ENCODE data around the gene CREB3L2.
"Not testable (repeated sequence)": the region's sequence is repeated elsewhere in the genome, so short reads cannot be mapped to it uniquely, and the experiment has no call there.

Gene CREB3L2

GRCh38 chr7:137928626-137929025 lies 73.3 kb downstream of the CREB3L2 start:
- H3K9me3 ChIP-seq: 0 out of 2 replicates have a peak, but pooled peaks cover 2% of the 10 kb centered on the region
- peaks cover 4% of the 10 kb centered on the region; the same call in 1 of the 2 replicates for H3K36me3 ChIP-seq (replicated peaks)
- H3K4me3 ChIP-seq: no peak overlapping the region
- in situ Hi-C loops (cut with MboI; ENCODE audit: low sequenced_read_pairs): no loop called here
- no peaks in the 10 kb centered on the region for H3K27me3 ChIP-seq (ENCODE audit: low read depth)
- peaks cover 6% of the 10 kb centered on the region; the same call in 1 of the 2 replicates for H3K4me1 ChIP-seq
- DNase-seq (ENCODE audit: low spot score in 2 of 2): no peak

DNA sequence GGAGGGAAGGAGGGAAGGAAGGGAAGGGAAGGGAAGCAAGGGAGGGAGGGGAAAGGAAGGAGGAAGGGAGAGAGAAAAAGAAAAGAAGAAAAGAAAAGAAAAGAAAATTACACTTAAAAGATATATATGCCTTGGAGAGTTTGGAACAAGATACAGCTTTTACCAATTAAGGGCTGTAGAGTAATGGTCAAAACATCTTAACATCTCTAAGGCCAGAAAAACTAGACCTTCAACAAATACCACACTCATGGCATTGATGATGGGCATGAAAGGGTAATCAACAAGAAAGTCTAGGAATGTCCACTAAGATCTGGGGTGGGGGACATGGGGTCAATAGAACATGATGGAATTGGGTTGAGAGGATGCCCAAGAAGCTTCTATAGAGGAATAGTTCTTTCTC lies 74.5 kb downstream of the CREB3L2 start:
- Histone ChIP-seq H3K36me3 (replicated peaks) (peaks cover 4% of the 10 kb centered on the region; the same call in 1 of the 2 replicates), H3K4me3 (no peak overlapping the region)

DNA sequence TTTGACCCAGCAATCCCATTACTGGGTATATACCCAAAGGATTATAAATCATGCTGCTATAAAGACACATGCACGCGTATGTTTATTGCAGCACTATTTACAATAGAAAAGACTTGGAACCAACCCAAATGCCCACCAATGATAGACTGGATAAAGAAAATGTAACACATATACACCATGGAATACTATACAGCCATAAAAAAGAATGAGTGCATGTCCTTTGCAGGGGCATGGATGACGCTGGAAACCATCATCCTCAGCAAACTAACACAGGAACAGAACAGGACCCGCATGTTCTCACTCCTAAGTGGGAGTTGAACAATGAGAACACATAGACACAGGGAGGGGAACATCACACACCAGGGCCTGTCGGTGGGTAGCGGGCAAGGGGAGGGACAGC lies 75.7 kb downstream of the CREB3L2 start:
- H3K4me3 ChIP-seq; H3K9me3 ChIP-seq; H3K27me3 ChIP-seq (ENCODE audit: low read depth); DNase-seq (ENCODE audit: low spot score in 2 of 2); in situ Hi-C loops (cut with MboI; ENCODE audit: low sequenced_read_pairs); H3K4me1 ChIP-seq; H3K36me3 ChIP-seq (replicated peaks): not testable (repeated sequence)

More for the DNA sequence above, 74.5 kb downstream of the CREB3L2 start:
- DNase-seq (ENCODE audit: low spot score in 2 of 2): no peak
- H3K27me3 ChIP-seq (ENCODE audit: low read depth): no peaks in the 10 kb centered on the region
- in situ Hi-C loops (cut with MboI; ENCODE audit: low sequenced_read_pairs): no loop called here
- H3K9me3 ChIP-seq: 0 out of 2 replicates have a peak, but pooled peaks cover 2% of the 10 kb centered on the region
- H3K4me1 ChIP-seq: no peaks in the 10 kb centered on the region

DNA sequence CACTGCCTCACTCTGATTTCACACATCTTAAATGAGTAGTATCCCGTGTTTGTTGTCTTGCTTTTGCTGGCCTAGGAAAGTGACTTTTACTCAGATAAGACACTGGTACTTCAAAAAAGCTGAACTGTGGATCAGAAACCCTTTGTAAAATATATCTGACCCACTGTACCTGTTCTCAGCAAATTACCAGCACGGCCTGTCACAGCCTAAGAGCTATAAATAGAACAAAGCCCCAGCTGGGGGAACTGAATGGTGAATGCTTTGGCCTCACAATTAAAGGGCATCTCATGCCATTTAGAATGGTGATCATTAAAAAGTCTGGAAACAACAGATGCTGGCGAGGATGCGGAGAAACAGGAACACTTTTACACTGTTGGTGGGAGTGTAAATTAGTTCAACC lies 76.1 kb downstream of the CREB3L2 start:
- DNase-seq (ENCODE audit: low spot score in 2 of 2): no peak
- H3K9me3 ChIP-seq: 0 out of 2 replicates have a peak, but pooled peaks cover 2% of the 10 kb centered on the region
- H3K27me3 ChIP-seq (ENCODE audit: low read depth): no peaks in the 10 kb centered on the region
- H3K4me3 ChIP-seq: no peak overlapping the region
- in situ Hi-C loops (cut with MboI; ENCODE audit: low sequenced_read_pairs): no loop called here
- H3K4me1 ChIP-seq: no peaks in the 10 kb centered on the region
- peaks cover 5% of the 10 kb centered on the region; the same call in 1 of the 2 replicates for H3K36me3 ChIP-seq (replicated peaks)

DNA sequence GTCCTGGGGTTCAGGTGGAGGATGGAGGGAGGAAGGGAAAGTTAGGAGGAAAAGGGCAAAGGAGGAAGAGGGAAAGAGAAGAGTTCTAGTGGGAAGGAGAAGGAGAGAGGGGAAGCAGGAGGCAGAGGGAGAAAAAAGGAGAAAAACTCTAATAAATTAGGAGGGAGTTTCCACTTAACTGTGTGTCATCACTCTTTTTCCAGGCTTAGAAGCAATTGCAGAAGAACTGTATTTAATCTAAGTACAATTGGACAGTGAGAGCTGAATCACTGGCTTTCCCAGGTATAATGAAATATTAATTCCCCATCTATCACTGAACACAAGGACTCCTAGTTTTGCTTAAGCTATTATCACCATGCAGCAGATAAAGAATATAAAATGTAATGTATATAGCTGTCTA lies 76.8 kb downstream of the CREB3L2 start:
- no peak for DNase-seq (ENCODE audit: low spot score in 2 of 2)
- in situ Hi-C loops (cut with MboI; ENCODE audit: low sequenced_read_pairs): no loop called here
- Histone ChIP-seq H3K4me3 (no peak overlapping the region), H3K9me3 (no peaks in the 10 kb centered on the region), H3K36me3 (replicated peaks) (peaks cover 8% of the 10 kb centered on the region; the same call in 1 of the 2 replicates), H3K27me3 (ENCODE audit: low read depth) (no peaks in the 10 kb centered on the region), H3K4me1 (peaks cover 5% of the 10 kb centered on the region)

GRCh38 chr7:137923380-137923779 lies 78.5 kb downstream of the CREB3L2 start:
- in situ Hi-C loops (cut with MboI; ENCODE audit: low sequenced_read_pairs): no loop called here
- Histone ChIP-seq H3K9me3 (no peaks in the 10 kb centered on the region), H3K4me3 (no peak overlapping the region), H3K27me3 (ENCODE audit: low read depth) (no peaks in the 10 kb centered on the region), H3K36me3 (replicated peaks) (peaks cover 8% of the 10 kb centered on the region; the same call in 1 of the 2 replicates), H3K4me1 (peaks cover 10% of the 10 kb centered on the region)
- DNase-seq (ENCODE audit: low spot score in 2 of 2): no peak

GRCh38 chr7:137920637-137921399 lies 81.1 kb downstream of the CREB3L2 start:
- peaks cover 8% of the 10 kb centered on the region; the same call in 1 of the 2 replicates for H3K36me3 ChIP-seq (replicated peaks)
- no peaks in the 10 kb centered on the region for H3K9me3 ChIP-seq
- peaks cover 10% of the 10 kb centered on the region for H3K4me1 ChIP-seq
- no peak for DNase-seq (ENCODE audit: low spot score in 2 of 2)
- no peaks in the 10 kb centered on the region for H3K27me3 ChIP-seq (ENCODE audit: low read depth)
- no peak overlapping the region for H3K4me3 ChIP-seq
- in situ Hi-C loops (cut with MboI; ENCODE audit: low sequenced_read_pairs): no loop called here

DNA sequence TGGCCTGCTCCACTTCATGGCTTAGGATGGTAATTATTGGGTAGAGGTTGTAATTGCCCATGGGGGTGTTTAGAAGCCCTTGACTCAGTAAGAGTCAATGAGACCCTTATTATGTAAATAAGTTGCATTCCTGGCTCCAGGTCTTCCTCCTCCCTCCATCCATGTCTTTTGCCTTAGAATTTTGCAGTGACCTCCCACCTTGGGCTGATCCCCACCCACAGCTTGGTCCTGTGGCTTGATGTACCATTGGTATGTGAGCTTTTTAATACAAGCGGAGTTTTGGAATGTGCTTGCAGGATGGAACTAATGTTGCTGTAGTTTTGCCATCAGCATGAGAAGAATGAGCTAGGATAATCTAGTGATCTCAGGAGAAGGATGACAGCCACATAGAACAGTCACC lies 81.9 kb downstream of the CREB3L2 start:
- H3K4me1 ChIP-seq: peaks cover 10% of the 10 kb centered on the region
- in situ Hi-C loops (cut with MboI; ENCODE audit: low sequenced_read_pairs): no loop called here
- peak; percentile 31 to 35 for DNase-seq (ENCODE audit: low spot score in 2 of 2)
- H3K4me3 ChIP-seq: no peak overlapping the region
- H3K27me3 ChIP-seq (ENCODE audit: low read depth): no peaks in the 10 kb centered on the region
- H3K9me3 ChIP-seq: no peaks in the 10 kb centered on the region
- H3K36me3 ChIP-seq (replicated peaks): 0 out of 2 replicates have a peak, but pooled peaks cover 3% of the 10 kb centered on the region

- Histone ChIP-seq H3K4me1 (peaks cover 10% of the 10 kb centered on the region), H3K36me3 (replicated peaks) (peaks cover 6% of the 10 kb centered on the region; the same call in 1 of the 2 replicates), H3K4me3 (no peak overlapping the region), H3K9me3 (no peaks in the 10 kb centered on the region), H3K27me3 (ENCODE audit: low read depth) (no peaks in the 10 kb centered on the region)
- in situ Hi-C loops (cut with MboI; ENCODE audit: low sequenced_read_pairs): no loop called here
- DNase-seq (ENCODE audit: low spot score in 2 of 2): no peak
Observed at GRCh38 chr7:137916980-137917645, 84.8 kb downstream of the CREB3L2 start.

DNA sequence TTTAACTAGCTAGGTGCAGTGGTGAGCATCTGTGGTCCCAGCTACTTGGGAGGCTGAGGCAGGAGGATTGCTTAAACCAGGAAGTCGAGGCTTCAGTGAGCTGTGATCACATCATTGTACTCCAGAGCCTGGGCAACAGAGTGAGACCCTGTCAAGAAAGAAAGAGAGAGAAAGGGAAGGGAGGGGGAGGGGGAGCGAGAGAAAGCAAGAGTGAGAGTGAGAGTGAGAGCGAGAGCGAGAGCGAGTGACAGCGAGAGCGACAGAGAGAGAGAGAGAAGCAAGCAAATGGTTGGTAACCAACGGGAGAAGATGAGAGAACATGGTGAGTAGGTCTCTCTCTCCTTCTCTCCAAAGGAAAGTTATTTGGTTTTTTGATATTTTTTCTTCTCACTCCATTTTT lies 85.3 kb downstream of the CREB3L2 start:
- in situ Hi-C loops (cut with MboI; ENCODE audit: low sequenced_read_pairs): no loop called here

GRCh38 chr7:137915266-137915665 lies 86.6 kb downstream of the CREB3L2 start:
- in situ Hi-C loops (cut with MboI; ENCODE audit: low sequenced_read_pairs): no loop called here
- peaks cover 6% of the 10 kb centered on the region for H3K36me3 ChIP-seq (replicated peaks)
- peaks cover 11% of the 10 kb centered on the region for H3K4me1 ChIP-seq
- no peaks in the 10 kb centered on the region for H3K9me3 ChIP-seq
- H3K27me3 ChIP-seq (ENCODE audit: low read depth): no peaks in the 10 kb centered on the region
- H3K4me3 ChIP-seq: no peak overlapping the region
- no peak for DNase-seq (ENCODE audit: low spot score in 2 of 2)

More for the DNA sequence above, 85.3 kb downstream of the CREB3L2 start:
- Histone ChIP-seq H3K4me1 (peaks cover 10% of the 10 kb centered on the region), H3K27me3 (ENCODE audit: low read depth) (no peaks in the 10 kb centered on the region), H3K36me3 (replicated peaks) (peaks cover 6% of the 10 kb centered on the region), H3K4me3 (no peak overlapping the region), H3K9me3 (no peaks in the 10 kb centered on the region)
- DNase-seq (ENCODE audit: low spot score in 2 of 2): no peak

- no peaks in the 10 kb centered on the region for H3K27me3 ChIP-seq (ENCODE audit: low read depth)
- DNase-seq (ENCODE audit: low spot score in 2 of 2): no peak
- in situ Hi-C loops (cut with MboI; ENCODE audit: low sequenced_read_pairs): no loop called here
- no peaks in the 10 kb centered on the region for H3K9me3 ChIP-seq
- no peak overlapping the region for H3K4me3 ChIP-seq
- peaks cover 10% of the 10 kb centered on the region for H3K36me3 ChIP-seq (replicated peaks)
- H3K4me1 ChIP-seq: peaks cover 4% of the 10 kb centered on the region; the same call in 1 of the 2 replicates
Observed at GRCh38 chr7:137913985-137914384, 87.9 kb downstream of the CREB3L2 start.

GRCh38 chr7:137909042-137909441 lies 92.8 kb downstream of the CREB3L2 start:
- peaks cover 34% of the 10 kb centered on the region for H3K36me3 ChIP-seq (replicated peaks)
- DNase-seq (ENCODE audit: low spot score in 2 of 2): no peak
- peaks cover 4% of the 10 kb centered on the region; the same call in 1 of the 2 replicates for H3K4me1 ChIP-seq
- no peaks in the 10 kb centered on the region for H3K27me3 ChIP-seq (ENCODE audit: low read depth)
- H3K9me3 ChIP-seq: no peaks in the 10 kb centered on the region
- in situ Hi-C loops (cut with MboI; ENCODE audit: low sequenced_read_pairs): loop anchor here (5.0 to 10.0 kb wide), 2 partner anchors 93 to 826 kb away; partner anchors contain the start of gene CREB3L2
- H3K4me3 ChIP-seq: no peak overlapping the region

DNA sequence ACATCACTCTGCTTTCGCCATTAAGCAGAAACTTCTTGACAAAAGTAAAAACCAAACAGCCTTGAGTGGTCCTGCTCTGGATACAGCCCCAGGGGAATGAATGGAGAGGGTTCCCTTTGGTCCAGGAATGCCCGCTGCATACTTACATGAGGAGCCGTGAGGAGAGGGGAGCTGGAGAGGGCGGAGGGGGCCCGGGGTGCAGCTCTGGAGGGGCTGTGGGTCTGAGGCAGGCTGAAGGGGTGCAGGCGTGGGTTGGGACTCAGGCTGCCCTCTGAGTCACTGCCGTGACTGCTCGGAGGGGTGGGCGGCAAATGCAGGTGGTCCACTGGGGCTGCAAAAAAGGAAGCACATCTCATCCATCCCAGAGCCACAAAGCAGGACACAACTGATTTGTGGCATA lies 93.8 kb downstream of the CREB3L2 start:
- no peak for DNase-seq (ENCODE audit: low spot score in 2 of 2)
- H3K27me3 ChIP-seq (ENCODE audit: low read depth): no peaks in the 10 kb centered on the region
- in situ Hi-C loops (cut with MboI; ENCODE audit: low sequenced_read_pairs): loop anchor here (5.0 to 10.0 kb wide), 2 partner anchors 94 to 827 kb away; partner anchors contain the start of gene CREB3L2
- no peaks in the 10 kb centered on the region for H3K9me3 ChIP-seq
- H3K4me3 ChIP-seq: no peak overlapping the region
- peaks cover 41% of the 10 kb centered on the region for H3K36me3 ChIP-seq (replicated peaks)
- peaks cover 4% of the 10 kb centered on the region; the same call in 1 of the 2 replicates for H3K4me1 ChIP-seq

Measured in HAP-1 (cell line).